ENCODE results near the gene KRT40. TPM values are rescaled to one million over a fixed set of nuclear protein-coding genes. Genes with fewer than 3 reads are reported as not detected.

KRT40 gene
- total and polyA plus RNA-seq, 2 experiments from 2014 or later = not detected

- TF ChIP-seq ZNF462 (CRISPR knock-in tag; IDR thresholded peaks at IDR 0.05) = no peak
- no peak for TF ChIP-seq ZNF331 (CRISPR knock-in tag; IDR thresholded peaks at IDR 0.05; ENCODE audit: low read depth)
- no peak for TF ChIP-seq NANOG (IDR thresholded peaks at IDR 0.05; ENCODE audit: borderline replicate concordance)
These were observed 33.0 kb downstream of the KRT40 start (continued) for GRCh38 chr17:40951011-40951622.

GRCh38 chr17:40950176-40950575, 34.0 kb downstream of the KRT40 start:
- H3K36me3 Mint-ChIP-seq (ENCODE audit: low read depth) = no peaks in the 10 kb centered on the region
- H3K27ac Mint-ChIP-seq = no peak overlapping the region
- no peak overlapping the region for H3K4me2 ChIP-seq
- no peaks in the 10 kb centered on the region for H4K20me1 ChIP-seq (replicated peaks; ENCODE audit: insufficient read depth)
- no peaks in the 10 kb centered on the region for H3K4me1 ChIP-seq (ENCODE audit: insufficient read depth)
- no peaks in the 10 kb centered on the region for H3K4me1 Mint-ChIP-seq
- no peak overlapping the region for H3K27ac ChIP-seq (ENCODE audit: low read depth)
- no peak for ATAC-seq
- peaks cover 7% of the 10 kb centered on the region for H3K9me2 ChIP-seq (ENCODE audit: insufficient read depth)
- no peaks in the 10 kb centered on the region for H3K79me2 ChIP-seq (replicated peaks; ENCODE audit: insufficient read depth)
- no peaks in the 10 kb centered on the region for H3K27me3 ChIP-seq (ENCODE audit: insufficient read depth)
- no peak for DNase-seq (ENCODE audit: low spot score)
- H3K9me3 Mint-ChIP-seq = no peaks in the 10 kb centered on the region; the same call in 2 of the 3 replicates
- no peak overlapping the region for H3K4me3 ChIP-seq
- H3K4me3 Mint-ChIP-seq = no peak overlapping the region
- H3K36me3 ChIP-seq (ENCODE audit: insufficient read depth) = no peaks in the 10 kb centered on the region
- peaks cover 5% of the 10 kb centered on the region for H3K27me3 Mint-ChIP-seq (ENCODE audit: insufficient read depth, low read depth, poor library complexity)
- no peaks in the 10 kb centered on the region for H3F3A ChIP-seq (replicated peaks; ENCODE audit: low read depth)
- H2AFZ ChIP-seq = no peak overlapping the region
- TF ChIP-seq POLR2AphosphoS5 (IDR thresholded peaks at IDR 0.05; ENCODE audit: low read depth) (no peak), ZNF462 (CRISPR knock-in tag; IDR thresholded peaks at IDR 0.05) (no peak), CREB1 (CRISPR knock-in tag; IDR thresholded peaks at IDR 0.05; ENCODE audit: low read depth) (no peak), EZH2phosphoT487 (IDR thresholded peaks at IDR 0.05; ENCODE audit: unreplicated experiment) (no peak), CTCF (conservative IDR thresholded peaks at IDR 0.05; ENCODE audit: low read depth in 2 of 2) (no peak), ZNF331 (CRISPR knock-in tag; IDR thresholded peaks at IDR 0.05; ENCODE audit: low read depth) (no peak)

Data from GM23338 (cell line).